OCI-LY1 (cell line): ENCODE data around the gene SLC35G6.

Experiments
- EZH2 ChIP-seq: fragments of 200-600 bp; sonication (generic), shearing (Covaris generic); IDR thresholded peaks from 2 replicates; pipeline ENCODE4 v1.8.0; 2017; ENCODE audit warnings: borderline replicate concordance, mixed run types, mild to moderate bottlenecking, antibody characterized with exemption, low read length, moderate library complexity, mixed read lengths
- TF ChIP-seq, protein P1 (sequence below): fragments of 200-600 bp; sonication (generic), shearing (Covaris generic); IDR thresholded peaks from 2 replicates; pipeline ENCODE4 v1.5.1; 2017; ENCODE audit warnings: mild to moderate bottlenecking, antibody characterized with exemption, low read length, moderate library complexity, mixed read lengths

DNA sequence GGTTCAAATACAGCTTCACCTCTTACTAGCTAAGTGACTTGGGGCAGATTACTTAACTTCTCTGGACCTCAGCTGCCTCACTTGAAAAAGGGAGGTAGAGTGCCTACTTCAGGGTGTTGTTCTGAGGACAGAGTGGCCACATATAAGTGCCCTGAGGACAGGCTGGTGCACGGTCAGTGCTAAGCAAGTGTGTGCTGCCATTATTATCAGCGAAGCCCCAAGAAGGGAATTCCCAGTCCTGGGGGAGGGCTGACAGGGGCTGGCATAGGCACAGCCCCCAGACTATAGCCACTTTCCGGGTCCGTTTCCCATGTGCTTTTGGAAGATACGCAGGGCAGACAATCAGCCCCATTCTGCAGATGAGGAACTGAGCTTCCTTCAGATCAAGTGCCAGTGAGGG lies 4.3 kb upstream of the SLC35G6 start:
- TF ChIP-seq, protein P1, sequence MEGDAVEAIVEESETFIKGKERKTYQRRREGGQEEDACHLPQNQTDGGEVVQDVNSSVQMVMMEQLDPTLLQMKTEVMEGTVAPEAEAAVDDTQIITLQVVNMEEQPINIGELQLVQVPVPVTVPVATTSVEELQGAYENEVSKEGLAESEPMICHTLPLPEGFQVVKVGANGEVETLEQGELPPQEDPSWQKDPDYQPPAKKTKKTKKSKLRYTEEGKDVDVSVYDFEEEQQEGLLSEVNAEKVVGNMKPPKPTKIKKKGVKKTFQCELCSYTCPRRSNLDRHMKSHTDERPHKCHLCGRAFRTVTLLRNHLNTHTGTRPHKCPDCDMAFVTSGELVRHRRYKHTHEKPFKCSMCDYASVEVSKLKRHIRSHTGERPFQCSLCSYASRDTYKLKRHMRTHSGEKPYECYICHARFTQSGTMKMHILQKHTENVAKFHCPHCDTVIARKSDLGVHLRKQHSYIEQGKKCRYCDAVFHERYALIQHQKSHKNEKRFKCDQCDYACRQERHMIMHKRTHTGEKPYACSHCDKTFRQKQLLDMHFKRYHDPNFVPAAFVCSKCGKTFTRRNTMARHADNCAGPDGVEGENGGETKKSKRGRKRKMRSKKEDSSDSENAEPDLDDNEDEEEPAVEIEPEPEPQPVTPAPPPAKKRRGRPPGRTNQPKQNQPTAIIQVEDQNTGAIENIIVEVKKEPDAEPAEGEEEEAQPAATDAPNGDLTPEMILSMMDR = no peak
- no peak for TF ChIP-seq EZH2
